Hippocampal formation (tissue), 2 donors: ENCODE results near the gene TRA2A.
"Not testable (repeated sequence)": the region's sequence is repeated elsewhere in the genome, so short reads cannot be mapped to it uniquely, and the experiment has no call there.

Source experiments
- DNase-seq, 2 donors: peaks; one replicate each; lab custom pipeline; 2025; lab: John Stamatoyannopoulos, UW

Gene TRA2A

GRCh38 chr7:23531794-23532489 is at the start of gene TRA2A:
Gene TRA2A (minus strand): TSS chr7:23531981. CDS start chr7:23531824, 157 bp downstream.
- peak; percentile 95 to 96 for DNase-seq

DNA sequence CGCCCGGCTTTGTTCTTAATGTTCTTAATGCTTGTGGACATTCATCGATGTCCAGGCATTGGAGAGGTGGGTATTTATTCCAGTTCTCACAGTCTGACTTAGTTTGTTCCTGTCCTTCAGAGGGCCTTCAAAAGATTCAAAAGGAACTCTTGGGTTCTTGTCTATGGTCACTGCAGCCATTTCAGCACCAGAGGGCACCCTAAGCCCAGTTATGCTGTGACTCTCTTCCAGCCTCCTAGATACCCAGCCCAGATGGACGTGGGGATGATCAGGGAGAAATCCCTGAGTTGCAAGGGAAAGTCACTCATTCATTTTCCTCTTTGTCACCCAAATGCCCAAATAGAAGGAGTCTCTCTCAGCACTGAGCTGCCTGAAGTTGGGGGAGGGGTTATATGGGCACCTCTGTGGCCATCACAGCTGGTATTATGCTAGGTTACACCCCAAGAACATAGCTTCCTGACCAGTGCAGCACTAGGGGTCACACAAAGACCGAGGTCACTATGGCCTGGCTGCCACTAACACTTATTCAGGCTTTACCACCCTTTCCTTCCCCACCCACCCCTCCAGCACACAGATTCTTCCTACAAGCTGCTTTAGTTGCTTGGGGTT is 38.9 kb upstream of the TRA2A start:
- peak; percentile 24 to 67 for DNase-seq

- no peak for DNase-seq
These were observed 26.5 kb upstream of the TRA2A start for GRCh38 chr7:23558303-23558702.

- DNase-seq: no peak
These were observed 15.9 kb upstream of the TRA2A start for GRCh38 chr7:23547662-23548061.

- peak; percentile 68 to 92 for DNase-seq
These were observed 15.3 kb upstream of the TRA2A start for GRCh38 chr7:23546897-23547572.

DNA sequence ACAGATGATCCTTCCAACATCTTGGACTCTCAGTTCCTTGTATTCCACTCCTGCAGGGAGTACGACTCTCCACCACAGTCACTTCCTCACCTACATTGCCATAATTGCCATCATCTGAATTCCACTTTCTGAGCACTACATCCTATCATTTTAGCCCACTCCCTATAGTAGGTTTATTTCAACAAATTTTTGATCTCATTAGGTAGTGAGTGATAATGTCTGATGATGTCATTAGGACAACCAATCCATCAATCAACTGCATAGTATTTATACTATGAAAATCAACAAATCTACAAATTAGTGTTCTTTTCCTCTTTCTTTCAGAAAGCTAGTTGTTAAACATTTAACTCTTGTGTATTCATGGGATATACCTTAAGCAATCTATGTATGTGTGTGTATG is 13.7 kb upstream of the TRA2A start:
- no peak for DNase-seq

- DNase-seq: no peak
These were observed 13.2 kb upstream of the TRA2A start for GRCh38 chr7:23544913-23545354.

DNA sequence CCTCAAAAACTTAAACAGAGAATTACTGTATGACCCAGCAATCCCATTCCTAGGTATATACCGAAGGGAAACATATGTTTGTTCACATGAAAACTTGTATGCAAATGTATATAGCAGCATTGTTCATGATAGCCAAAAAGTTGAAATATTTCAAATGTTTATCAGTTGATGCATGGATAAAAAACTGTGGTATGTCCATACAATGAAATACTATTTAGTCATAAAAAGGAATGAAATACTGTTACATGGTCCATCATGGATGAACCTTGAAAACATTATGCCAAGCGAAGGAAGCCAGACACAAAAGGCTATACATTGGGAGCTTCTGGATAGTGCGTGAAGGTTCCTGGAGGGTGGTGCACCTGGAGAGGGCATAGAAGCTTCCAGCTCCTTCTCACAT is 11.0 kb upstream of the TRA2A start:
- no peak for DNase-seq

DNA sequence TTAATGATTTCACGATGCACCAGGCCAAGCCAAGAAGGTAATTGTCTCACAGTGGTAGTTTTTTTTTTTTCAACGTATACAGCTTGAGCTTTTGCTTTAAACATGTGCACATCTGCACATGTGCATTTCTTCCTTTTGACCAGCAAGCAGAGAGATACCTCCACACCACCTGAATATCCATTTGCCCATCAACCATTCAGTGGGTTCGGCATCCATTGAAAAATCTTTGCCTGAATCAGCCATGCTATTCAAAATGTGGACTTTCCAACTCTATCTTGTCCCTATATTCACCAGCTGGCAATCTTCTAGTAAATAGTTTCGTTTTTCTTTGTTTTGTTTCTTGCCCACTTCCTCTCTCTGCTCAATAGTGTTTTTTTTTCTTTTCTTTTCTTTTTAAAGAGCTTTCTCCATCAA is 7.7 kb upstream of the TRA2A start:
- DNase-seq: no peak

- no peak for DNase-seq
These were observed 6.5 kb upstream of the TRA2A start for GRCh38 chr7:23538301-23538700.

GRCh38 chr7:23533238-23533604 is 1.4 kb upstream of the TRA2A start:
- DNase-seq: no peak

DNA sequence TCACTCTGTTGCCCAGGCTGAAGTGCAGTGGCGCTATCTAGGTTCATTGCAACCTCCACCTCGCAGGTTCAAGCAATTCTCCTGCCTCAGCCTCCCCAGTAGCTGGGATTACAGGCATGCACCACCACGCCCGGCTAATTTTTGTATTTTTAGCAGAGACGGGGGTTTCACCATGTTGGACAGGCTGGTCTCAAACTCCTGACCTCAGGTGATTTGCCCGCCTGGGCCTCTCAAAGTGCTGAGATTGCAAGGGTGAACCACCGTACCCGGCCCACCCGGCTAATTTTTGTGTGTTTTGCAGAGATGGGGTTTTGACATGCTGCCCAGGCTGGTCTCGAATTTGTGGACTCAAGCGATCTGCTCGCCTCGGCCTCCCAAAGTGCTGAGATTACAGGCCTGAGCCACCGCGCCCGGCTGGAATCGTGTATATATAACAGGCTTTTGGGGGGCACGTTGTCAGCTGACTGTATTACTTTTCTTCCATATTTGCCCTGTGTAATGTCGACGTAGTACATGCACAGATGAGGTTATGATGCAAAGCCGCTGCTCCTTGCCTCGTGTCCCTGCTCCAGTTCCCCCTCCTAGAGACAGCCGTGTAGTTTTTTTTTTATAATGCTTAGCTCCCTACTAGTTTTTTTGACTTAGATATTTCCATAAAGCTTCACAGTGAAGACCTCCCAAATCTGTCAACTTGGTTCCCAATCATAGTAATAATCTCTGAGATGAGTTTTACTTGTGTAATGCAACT is 883 bp upstream of the TRA2A start:
- DNase-seq: no peak

GRCh38 chr7:23531050-23531793 is 559 bp downstream of the TRA2A start:
- DNase-seq: peak; percentile 53 to 56

DNA sequence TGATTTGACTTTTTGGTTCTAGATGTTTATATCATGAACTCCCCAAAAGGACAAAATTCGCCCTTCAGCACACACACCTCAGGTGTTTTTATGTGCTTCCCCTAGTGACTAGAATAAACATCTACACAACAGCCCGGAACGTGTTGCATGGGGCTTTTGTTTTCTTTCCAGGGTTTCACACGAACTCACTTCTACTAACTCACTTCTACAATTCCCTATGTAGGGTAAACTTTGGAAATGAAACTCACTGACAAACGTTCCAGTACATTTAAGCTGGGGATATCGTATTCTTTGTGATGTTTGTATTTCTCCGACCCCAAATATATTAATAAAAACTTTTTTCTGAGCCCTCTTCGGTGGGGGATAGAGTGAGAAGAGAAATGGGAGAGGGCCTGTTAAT is 1.4 kb downstream of the TRA2A start:
- no peak for DNase-seq

- no peak for DNase-seq
These were observed 2.4 kb downstream of the TRA2A start for GRCh38 chr7:23529262-23529859.

- DNase-seq: not testable (repeated sequence)
These were observed 6.2 kb downstream of the TRA2A start for GRCh38 chr7:23525611-23526010.

DNA sequence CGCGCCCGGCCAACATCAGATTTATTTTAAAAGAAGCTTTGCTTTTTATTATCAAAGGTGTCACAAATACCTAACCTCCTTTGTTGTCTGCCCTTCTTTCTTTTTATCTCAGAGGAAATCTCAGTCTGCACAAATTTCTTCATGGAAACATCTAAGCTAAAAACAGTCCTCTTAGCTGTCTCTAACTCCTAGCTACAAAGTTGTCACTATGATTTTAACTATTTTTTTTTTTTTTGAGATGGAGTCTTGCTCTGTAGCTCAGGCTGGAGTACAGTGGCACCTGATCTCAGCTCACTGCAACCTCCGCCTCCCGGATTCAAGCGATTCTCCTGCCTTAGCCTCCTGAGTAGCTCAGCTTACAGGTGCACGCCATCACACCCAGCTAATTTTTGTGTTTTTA is 7.3 kb downstream of the TRA2A start:
- DNase-seq: no peak

DNA sequence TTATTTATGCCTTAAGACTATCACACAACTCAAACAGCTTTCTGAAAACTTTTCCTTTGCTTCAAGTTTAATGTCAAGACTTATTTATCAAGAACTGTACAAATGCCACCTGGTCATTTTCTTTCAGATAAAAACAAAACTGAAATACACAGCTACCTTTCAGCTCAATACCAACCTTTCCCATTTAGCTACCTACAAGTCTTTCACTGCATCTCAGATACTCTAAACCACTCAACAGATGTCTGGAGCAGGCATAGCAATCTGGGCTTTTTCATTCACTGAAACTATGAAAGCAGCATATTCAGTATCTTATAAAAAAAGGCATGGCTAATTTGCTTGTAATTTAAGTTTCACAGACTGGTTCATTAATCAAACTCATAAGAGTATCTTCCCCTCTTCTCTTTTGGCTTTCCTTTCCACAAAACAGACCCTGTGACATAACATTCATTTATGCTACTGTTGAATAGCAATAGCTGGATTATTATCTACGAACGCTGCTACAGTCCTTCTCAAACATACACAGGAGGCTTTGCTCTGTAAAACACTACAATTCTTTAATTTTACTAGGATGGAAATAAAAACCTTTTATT is 8.2 kb downstream of the TRA2A start:
- DNase-seq: no peak

DNA sequence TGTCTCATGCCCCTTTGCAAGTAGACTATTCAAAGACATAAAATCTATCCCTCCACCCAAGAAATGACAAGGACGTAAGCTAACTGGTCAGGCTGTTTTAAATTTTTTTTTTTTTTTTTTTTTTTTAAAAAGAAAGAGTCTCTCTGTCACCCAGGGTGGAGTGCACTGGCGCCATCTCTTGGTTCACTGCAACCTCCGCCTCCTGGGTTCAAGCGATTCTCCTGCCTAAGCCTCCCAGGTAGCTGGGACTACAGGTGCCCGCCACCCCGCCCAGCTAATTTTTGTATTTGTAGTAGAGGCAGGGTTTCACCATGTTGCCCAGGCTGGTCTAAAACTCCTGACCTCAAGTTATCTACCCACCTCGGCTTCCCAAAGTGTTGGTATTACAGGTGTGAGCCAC is 11.2 kb downstream of the TRA2A start:
- no peak for DNase-seq

DNA sequence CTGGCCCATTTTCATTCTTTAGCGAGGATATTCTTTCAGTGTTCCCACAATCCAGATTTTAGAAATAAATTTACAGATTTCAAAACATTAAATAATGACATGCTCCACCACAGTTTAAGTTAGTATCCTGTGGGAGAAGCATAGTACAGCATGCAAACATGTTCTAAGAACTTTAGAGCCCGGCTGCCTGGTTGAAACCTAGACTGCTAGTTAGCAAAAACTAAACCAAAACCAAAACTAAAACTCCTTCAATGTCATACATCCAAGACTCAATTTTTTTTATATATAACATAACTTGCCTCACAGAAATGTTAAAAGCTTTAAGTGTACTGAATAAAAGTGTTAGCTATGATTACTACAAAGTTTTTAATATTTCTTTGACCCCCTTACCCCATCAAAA is 17.0 kb downstream of the TRA2A start:
- DNase-seq: no peak

- DNase-seq: not testable (repeated sequence)
These were observed 18.0 kb downstream of the TRA2A start for GRCh38 chr7:23513746-23514145.
